RWPE1 (cell line): ENCODE results near the gene ARHGAP27.
"Not testable (repeated sequence)": the region's sequence is repeated elsewhere in the genome, so short reads cannot be mapped to it uniquely, and the experiment has no call there.

Experiments
- CTCF ChIA-PET: fragments of 350-600 bp; sonication (Branson Sonifier 250); formaldehyde crosslinking; extraction: SDS; loops from one replicate; lab custom pipeline; 2021; lab: Yijun Ruan, JAX
- POLR2A ChIA-PET: fragments of 400-600 bp; formaldehyde crosslinking; extraction: SDS; loops from one replicate; lab custom pipeline; 2020; ENCODE audit warnings: antibody characterized with exemption; ENCODE audit not compliant: low non-redundant PET; lab: Yijun Ruan, JAX
- DNase-seq: peaks from one replicate; pipeline ENCODE4 v3.0.0; 2012; ENCODE audit warnings: low spot score
- H3K27ac ChIP-seq: fragments of 450-650 bp; 2 replicates; pipeline ENCODE4 v1.5.1; 2017
- TF ChIP-seq, protein P1 (sequence below): fragments of 450-650 bp; conservative IDR thresholded peaks from 2 replicates; pipeline ENCODE4 v1.5.1; 2017; ENCODE audit warnings: low read depth, mild to moderate bottlenecking

ARHGAP27 gene, protein sequence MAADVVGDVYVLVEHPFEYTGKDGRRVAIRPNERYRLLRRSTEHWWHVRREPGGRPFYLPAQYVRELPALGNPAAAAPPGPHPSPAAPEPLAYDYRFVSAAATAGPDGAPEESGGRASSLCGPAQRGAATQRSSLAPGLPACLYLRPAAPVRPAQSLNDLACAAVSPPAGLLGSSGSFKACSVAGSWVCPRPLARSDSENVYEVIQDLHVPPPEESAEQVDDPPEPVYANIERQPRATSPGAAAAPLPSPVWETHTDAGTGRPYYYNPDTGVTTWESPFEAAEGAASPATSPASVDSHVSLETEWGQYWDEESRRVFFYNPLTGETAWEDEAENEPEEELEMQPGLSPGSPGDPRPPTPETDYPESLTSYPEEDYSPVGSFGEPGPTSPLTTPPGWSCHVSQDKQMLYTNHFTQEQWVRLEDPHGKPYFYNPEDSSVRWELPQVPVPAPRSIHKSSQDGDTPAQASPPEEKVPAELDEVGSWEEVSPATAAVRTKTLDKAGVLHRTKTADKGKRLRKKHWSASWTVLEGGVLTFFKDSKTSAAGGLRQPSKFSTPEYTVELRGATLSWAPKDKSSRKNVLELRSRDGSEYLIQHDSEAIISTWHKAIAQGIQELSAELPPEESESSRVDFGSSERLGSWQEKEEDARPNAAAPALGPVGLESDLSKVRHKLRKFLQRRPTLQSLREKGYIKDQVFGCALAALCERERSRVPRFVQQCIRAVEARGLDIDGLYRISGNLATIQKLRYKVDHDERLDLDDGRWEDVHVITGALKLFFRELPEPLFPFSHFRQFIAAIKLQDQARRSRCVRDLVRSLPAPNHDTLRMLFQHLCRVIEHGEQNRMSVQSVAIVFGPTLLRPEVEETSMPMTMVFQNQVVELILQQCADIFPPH

DNA sequence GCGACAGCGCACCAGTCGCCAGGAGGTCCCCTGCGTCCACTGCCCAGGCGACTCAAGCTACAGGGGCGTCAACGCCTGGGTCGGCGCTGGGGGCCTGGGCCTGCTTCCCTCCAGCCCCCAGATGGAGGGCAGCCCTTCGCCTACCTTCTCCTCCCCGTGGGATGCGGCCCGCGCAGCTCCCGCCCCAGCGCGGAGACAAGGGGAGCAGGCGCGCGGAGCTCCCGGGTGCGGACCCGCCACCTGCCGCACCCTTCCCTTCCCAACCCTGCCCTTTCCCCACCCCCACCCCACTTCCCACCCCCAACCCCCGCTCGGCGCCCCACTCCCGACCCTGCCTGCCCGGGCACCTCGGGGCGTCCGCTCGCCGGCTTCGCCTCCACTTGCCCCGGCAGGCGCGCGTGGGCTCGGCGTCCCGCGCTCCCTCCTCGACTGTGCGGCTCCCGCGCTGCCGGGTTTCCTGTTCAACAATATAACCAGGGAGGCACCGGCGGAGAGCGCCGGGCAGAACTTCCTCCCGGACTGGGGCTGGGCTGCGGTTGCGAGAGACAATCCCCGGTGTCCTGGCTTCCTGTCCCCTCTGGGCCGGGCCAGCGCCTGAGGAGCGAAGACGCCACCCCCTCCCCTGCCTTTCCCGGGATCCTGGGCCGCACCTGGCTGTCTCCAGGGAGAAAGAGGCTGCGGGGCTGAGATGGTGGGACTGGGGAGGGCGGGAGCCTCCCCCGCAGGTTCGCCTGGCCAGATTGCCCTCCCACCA, at the start of gene ARHGAP27:
TSS of gene ARHGAP27 (minus strand) at position 466 of the 754 bp plus-strand sequence. CDS start 2,591 bp downstream, outside the sequence.
- ChIA-PET CTCF (interaction anchor here (0.6 kb wide), 1 partner anchor 420 kb away, joined by 3 read pairs; no protein-coding TSS in a partner anchor), POLR2A (no interaction called here)
- TF ChIP-seq, protein P1, sequence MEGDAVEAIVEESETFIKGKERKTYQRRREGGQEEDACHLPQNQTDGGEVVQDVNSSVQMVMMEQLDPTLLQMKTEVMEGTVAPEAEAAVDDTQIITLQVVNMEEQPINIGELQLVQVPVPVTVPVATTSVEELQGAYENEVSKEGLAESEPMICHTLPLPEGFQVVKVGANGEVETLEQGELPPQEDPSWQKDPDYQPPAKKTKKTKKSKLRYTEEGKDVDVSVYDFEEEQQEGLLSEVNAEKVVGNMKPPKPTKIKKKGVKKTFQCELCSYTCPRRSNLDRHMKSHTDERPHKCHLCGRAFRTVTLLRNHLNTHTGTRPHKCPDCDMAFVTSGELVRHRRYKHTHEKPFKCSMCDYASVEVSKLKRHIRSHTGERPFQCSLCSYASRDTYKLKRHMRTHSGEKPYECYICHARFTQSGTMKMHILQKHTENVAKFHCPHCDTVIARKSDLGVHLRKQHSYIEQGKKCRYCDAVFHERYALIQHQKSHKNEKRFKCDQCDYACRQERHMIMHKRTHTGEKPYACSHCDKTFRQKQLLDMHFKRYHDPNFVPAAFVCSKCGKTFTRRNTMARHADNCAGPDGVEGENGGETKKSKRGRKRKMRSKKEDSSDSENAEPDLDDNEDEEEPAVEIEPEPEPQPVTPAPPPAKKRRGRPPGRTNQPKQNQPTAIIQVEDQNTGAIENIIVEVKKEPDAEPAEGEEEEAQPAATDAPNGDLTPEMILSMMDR, result no peak
- DNase-seq, result peak; percentile 28
- H3K27ac ChIP-seq, result peak within 1 kb of the TSS; percentile 89

DNA sequence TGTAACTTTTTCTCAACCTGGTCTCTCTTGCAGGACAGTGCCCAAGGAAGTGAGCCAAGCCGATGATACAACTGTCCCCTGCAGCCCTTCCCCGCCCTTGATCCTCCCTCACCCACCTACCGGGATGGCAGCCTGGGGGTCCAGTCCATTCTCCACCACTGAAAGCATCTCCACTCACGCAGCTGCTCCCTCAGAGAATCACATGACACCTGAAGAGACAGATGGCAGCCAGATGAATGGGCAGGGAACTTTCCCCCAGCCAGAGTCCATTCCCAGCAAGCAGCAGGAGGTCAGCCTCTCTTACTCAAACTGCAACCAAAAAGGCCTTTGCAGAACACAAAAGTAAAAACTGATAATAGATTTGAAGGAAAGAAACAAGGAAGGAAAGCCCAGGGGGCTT, 49.6 kb upstream of the ARHGAP27 start:
- CTCF ChIA-PET, POLR2A ChIA-PET, DNase-seq: not testable (repeated sequence)
- H3K27ac ChIP-seq, result peak overlapping the region; percentile 76

DNA sequence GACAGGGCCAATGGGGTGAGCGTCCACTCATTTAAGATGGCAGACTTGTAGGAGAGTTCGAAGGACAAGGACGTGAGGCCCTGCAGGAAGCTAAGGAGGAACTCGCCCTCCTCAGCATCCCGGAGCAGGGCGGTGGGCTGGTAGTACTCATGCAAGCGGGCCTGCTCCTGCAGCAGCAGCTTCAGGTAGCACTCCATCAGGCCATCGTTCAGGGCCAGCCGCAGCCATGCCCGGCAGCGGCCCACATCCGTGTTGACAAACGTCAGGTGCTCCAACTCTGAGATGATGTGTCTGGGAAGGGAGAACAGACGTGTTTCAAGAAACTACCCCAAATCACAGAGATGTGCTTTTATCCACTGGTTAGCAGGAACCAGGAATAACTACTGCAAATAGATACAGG, 42.8 kb upstream of the ARHGAP27 start:
- POLR2A ChIA-PET, H3K27ac ChIP-seq, DNase-seq, CTCF ChIA-PET: not testable (repeated sequence)

DNA sequence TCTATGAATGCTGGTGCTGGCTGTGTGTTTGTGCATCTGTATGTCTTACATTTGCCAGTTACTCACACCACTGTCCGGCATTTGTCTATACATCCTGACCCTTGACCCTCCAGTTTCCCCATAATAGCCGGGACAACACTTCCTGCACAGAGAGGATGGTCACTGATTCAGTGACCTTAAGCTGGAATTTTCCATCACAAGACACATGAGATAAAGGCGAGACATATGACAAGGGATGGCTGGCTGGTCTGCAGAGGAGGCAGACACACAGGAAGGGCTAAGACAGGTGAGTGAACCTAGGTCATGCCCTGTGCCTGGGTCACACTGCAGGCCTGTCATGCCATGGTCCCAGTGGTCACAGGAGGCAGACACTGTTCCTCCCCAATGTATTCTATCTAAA, 39.6 kb upstream of the ARHGAP27 start:
- H3K27ac ChIP-seq, CTCF ChIA-PET, DNase-seq, POLR2A ChIA-PET: not testable (repeated sequence)

DNA sequence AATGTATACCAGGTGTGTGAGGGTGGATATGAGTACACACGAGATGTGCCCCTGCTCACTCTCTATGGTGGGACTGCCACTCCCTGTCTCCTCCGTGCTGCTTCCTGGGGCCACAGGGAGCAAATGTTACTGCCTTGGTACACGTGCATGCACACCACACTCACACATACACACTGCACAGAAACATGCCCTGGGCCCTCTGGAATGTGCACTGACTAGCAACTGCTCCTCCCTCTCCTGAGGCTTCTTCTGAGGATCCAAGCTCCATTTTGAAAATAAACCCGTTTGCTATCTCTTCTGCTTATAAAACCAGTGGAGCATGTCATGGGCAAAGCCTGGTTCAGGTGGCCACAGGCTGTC, 36.5 kb upstream of the ARHGAP27 start:
- not testable (repeated sequence) for H3K27ac ChIP-seq, DNase-seq

DNA sequence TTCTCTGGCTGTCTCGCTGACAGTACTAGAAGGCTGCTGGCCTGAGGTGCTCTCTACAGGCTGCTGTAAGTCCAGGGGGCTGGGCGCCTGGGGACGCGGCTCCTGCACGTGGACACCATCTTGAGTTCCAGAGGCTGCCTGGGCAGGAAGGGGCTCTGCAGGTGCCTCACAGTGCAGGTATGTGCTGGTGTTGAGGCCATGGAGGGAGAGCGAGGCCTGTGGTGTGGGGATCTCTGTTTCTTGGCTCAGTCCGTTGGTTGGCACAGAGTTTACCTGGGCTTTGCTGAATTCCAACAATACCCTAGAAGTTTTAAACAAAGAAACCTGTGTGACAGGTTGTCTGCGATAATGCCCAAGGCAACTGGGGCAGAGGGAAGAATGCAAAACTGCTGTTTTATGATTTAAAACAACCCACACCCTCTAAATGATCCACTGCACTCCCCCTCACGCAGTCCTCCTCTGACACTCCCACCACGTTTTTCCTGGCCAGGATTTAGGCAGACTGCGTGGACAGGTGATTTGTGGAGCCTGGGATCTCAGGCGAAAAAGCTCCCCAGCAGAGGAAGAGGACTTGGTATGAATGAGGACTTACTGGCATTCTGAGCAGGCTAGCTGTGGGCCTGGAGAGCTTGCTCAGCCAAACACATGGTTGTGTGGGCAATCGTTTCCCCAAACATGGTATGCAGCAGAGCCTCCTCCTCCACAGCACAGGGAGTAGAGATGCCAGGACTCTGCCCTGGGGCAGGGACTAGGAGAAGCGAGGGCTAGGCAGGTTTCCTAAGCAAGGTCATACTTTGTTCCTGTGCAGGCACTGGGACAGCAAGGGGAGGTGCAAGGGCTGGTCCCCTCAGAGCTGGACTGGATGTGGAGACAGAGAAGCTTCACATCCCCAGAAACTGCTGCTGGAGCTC, 35.9 kb upstream of the ARHGAP27 start:
- DNase-seq, result peak; percentile 10
- H3K27ac ChIP-seq, CTCF ChIA-PET, POLR2A ChIA-PET: not testable (repeated sequence)

More for the DNA sequence above, 36.5 kb upstream of the ARHGAP27 start:
- CTCF ChIA-PET, POLR2A ChIA-PET: not testable (repeated sequence)

DNA sequence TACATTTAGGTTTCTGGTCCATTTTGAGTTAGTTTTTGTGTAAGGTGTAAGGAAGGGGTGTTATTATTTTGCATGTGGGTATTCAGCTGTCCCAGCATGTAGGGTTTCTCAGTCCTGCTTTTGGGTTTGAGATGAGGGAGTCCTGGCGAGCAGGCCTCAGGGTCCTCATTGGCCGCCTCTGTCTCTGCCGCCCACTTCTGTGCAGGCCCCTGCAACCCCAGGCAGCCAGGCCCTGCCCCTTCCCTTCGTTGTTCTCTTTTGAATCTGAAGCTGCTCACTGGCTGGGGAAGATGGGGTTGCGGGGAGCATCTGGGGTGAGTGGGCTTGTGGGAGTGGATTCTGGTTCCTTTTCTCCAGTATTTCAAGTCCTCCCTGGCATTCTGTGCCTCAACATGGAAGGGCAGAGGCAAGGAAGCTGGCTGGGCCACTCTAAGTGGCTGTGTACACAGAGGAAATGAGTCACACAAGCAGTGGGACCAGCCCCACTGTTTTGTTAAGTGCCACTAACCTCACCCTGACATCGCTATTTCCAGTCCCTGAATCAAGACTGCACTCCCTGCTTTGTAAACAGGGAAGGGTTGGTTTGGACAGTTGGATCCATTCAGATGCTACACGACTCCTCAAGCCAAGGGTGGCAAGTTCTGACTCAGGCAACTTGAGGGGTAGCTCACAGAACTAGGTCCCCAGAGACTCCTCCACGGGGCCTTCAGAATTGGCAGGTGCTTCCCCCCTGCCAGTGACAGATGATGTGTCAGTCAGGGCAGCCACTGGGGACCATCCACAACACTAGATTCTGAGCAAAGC, 29.1 kb upstream of the ARHGAP27 start:
- DNase-seq, CTCF ChIA-PET, POLR2A ChIA-PET: not testable (repeated sequence)
- peak overlapping the region; percentile 62 for H3K27ac ChIP-seq

DNA sequence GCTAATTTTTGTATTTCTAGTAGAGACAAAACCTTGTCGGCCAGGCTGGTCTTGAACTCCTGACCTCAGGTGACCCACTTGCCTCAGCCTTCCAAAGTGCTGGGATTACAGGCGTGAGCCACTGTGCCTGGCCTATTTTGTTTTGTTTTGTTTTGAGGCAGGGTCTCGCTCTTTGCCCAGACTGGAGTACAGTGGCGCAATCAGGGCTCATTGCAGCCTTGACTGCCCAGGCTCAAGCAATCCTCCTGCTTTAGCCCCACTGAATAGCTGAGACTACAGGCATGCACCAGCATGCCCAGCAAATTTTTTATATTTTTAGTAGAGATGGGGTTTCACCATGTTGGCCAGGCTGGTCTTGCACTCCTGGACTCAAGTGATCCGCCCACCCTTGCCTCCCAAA, 27.8 kb upstream of the ARHGAP27 start:
- POLR2A ChIA-PET, DNase-seq, CTCF ChIA-PET: not testable (repeated sequence)
- H3K27ac ChIP-seq, result peak overlapping the region; percentile 68

DNA sequence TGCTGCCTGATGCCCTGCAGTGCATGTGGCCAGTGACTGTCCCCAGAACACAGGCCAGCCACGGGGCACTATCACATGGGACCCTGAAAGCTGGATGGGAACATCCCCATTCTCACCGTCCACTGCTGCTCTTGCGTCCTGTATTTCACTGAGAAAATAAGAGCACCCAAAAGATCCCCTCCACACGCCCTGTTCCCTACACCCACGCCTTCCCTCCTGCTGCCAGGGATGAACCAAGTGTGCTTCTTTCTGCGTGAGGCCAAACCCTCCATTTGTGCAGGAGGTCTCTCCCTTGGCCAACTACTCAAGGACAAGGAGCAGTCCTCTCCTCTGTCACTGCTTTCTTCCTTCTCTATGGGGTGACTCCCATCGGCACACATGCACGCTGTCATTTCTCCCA, 21.7 kb upstream of the ARHGAP27 start:
- DNase-seq, POLR2A ChIA-PET, CTCF ChIA-PET, H3K27ac ChIP-seq: not testable (repeated sequence)

DNA sequence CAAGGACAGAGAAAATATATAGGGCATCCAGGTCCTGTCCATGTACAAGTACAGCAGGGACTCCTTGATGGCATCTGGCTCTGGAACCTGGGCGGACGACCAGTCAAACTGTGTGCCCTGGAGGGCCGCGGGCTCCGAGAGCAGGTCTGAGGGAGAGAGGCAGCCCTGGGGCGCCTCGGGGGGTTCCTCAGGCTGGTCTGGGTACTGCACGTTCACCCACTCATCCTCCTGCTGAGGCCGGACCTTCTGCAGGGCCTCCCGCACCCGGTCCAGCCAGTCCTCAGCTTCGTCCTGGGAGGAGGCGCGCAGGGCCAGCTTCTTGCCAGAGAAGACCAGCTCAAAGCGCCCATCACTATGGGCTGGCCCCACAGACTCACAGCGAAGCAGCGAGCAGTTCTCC, 21.1 kb upstream of the ARHGAP27 start:
- CTCF ChIA-PET, DNase-seq, H3K27ac ChIP-seq, POLR2A ChIA-PET: not testable (repeated sequence)

DNA sequence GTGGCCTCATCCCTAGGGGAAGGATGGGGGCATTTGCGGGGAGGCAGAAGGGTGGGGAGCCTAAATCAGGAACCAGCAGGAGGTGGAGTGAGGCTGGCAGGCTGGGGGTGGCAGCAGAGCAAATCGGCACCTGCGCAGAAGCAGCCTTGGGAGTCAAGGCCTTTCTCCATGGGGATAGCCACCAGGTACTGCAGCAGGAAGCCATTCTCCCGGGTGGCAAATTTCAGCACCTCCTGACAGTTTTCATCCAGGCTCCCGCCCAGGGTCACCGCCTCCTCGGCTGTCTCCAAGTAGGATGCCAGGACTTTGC, 20.5 kb upstream of the ARHGAP27 start:
- POLR2A ChIA-PET, CTCF ChIA-PET, DNase-seq, H3K27ac ChIP-seq: not testable (repeated sequence)

DNA sequence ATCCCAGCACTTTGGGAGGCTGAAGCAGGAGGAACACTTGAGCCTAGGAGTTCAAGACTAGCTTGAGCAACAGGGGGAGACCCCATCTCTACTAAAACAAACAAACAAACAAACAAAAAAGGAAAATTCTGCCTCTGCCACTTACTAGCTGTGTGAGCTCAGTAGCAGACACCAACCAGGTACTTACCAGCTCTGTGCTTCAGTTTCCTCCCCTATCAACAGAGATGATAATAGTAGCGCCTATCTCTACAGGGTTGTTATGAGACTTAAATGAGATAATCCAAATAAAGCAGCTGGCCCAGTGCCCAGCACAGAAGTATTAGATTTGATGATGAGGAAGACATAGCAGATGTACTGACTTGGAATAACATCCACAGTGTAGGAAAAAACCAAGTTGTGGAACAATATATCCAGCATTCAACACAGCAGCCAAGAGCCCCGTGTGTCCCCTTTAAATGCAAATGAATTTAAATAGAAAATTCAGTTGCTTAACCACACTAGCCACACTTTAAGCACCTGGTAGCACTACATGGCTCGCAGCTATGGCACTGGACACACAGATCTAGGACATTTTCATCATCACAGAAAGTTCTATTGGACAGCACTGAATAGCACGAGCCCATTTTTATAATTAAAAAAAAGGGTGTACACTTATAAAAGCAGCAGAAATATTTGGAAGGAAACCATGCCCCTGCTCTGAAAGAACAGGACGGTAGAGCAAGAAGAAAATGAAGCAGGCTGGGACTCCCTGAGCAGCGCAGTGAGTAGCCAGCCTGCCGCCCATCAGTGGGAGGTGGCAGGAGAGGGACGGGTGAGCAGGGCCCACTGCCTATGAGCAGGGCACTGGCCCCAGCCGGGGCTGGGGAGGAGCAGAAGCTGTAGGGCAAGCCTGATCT, 19.9 kb upstream of the ARHGAP27 start:
- H3K27ac ChIP-seq, CTCF ChIA-PET, POLR2A ChIA-PET, DNase-seq: not testable (repeated sequence)

DNA sequence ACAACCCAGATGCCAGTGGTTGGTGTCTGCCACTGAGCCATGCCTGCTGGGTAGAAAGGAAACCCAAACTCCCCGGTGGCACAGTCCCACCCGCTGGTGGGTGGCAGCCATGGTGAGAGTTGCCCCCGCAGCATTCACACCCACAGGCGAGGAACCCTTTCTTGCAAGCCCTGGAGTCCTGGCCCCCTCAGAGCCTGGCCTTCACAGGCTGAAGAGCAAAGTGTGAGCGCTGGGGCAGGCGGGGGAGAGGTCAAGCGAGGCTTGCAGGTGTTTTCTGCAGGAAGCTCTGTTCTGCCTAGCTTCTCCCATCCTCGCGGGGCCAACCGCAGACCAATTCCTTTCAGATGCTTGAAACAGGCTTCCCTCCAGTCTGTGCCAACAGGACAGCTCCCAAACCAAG, 19.0 kb upstream of the ARHGAP27 start:
- DNase-seq, CTCF ChIA-PET, POLR2A ChIA-PET, H3K27ac ChIP-seq: not testable (repeated sequence)
